Measurements from ENCODE around the gene CDKN1C.

Gene CDKN1C

GRCh38 chr11:2869561-2870427 lies 15.8 kb downstream of the CDKN1C start:
- no peak for DNase-seq (ENCODE audit: low spot score)

- no peak for DNase-seq (ENCODE audit: low spot score)
Observed at GRCh38 chr11:2869134-2869526, 16.4 kb downstream of the CDKN1C start.

GRCh38 chr11:2868506-2869133 lies 17.0 kb downstream of the CDKN1C start:
- DNase-seq (ENCODE audit: low spot score) = no peak

- DNase-seq (ENCODE audit: low spot score) = no peak
Observed at GRCh38 chr11:2867722-2868505, 17.7 kb downstream of the CDKN1C start.

GRCh38 chr11:2867142-2867541 lies 18.4 kb downstream of the CDKN1C start:
- DNase-seq (ENCODE audit: low spot score) = no peak

GRCh38 chr11:2865922-2866577 lies 19.5 kb downstream of the CDKN1C start:
- DNase-seq (ENCODE audit: low spot score) = no peak

- DNase-seq (ENCODE audit: low spot score) = no peak
Observed at GRCh38 chr11:2864901-2865300, 20.7 kb downstream of the CDKN1C start.

GRCh38 chr11:2863276-2863618 lies 22.3 kb downstream of the CDKN1C start:
- DNase-seq (ENCODE audit: low spot score) = no peak

GRCh38 chr11:2862395-2863275 lies 22.9 kb downstream of the CDKN1C start:
- DNase-seq (ENCODE audit: low spot score) = peak; percentile 55

GRCh38 chr11:2860636-2861035 lies 24.9 kb downstream of the CDKN1C start:
- DNase-seq (ENCODE audit: low spot score) = no peak

- DNase-seq (ENCODE audit: low spot score) = no peak
Observed at GRCh38 chr11:2859699-2860037, 25.9 kb downstream of the CDKN1C start.

GRCh38 chr11:2858995-2859698 lies 26.4 kb downstream of the CDKN1C start:
- DNase-seq (ENCODE audit: low spot score) = no peak

GRCh38 chr11:2857918-2858317 lies 27.7 kb downstream of the CDKN1C start:
- no peak for DNase-seq (ENCODE audit: low spot score)

- no peak for DNase-seq (ENCODE audit: low spot score)
Observed at GRCh38 chr11:2857276-2857675, 28.3 kb downstream of the CDKN1C start.

- DNase-seq (ENCODE audit: low spot score) = no peak
Observed at GRCh38 chr11:2855162-2855561, 30.4 kb downstream of the CDKN1C start.

- no peak for DNase-seq (ENCODE audit: low spot score)
Observed at GRCh38 chr11:2853997-2854560, 31.5 kb downstream of the CDKN1C start.

- DNase-seq (ENCODE audit: low spot score) = no peak
Observed at GRCh38 chr11:2853401-2853800, 32.2 kb downstream of the CDKN1C start.

GRCh38 chr11:2849994-2850770 lies 35.4 kb downstream of the CDKN1C start:
- DNase-seq (ENCODE audit: low spot score) = no peak

- no peak for DNase-seq (ENCODE audit: low spot score)
Observed at GRCh38 chr11:2848497-2848896, 37.1 kb downstream of the CDKN1C start.

GRCh38 chr11:2847561-2847960 lies 38.0 kb downstream of the CDKN1C start:
- DNase-seq (ENCODE audit: low spot score) = no peak

Measured in AG20443 (cell line).